Stimulated activated CD8-positive, alpha-beta memory T cell treated with anti-CD3 and anti-CD28 coated beads, Interleukin-4, amount 100 ng/mL, for 4 hours (primary cell): Measurements from ENCODE around the gene BACE2.
"Not testable (repeated sequence)": the region's sequence is repeated elsewhere in the genome, so short reads cannot be mapped to it uniquely, and the experiment has no call there.

Experiments
- DNase-seq, 2 donors: peaks; one replicate each; pipeline ENCODE4 v3.0.0-alpha.2; 2020; ENCODE audit warnings: low read depth in 2 of 2, low spot score in 1 of 2

The BACE2 gene

GRCh38 chr21:41182547-41182946 is 14.6 kb downstream of the BACE2 start:
- no peak for DNase-seq

GRCh38 chr21:41183575-41183974 is 15.6 kb downstream of the BACE2 start:
- DNase-seq = no peak

- no peak for DNase-seq
Observed at GRCh38 chr21:41185802-41186201, 17.8 kb downstream of the BACE2 start.

- no peak for DNase-seq
Observed at GRCh38 chr21:41186755-41187536, 19.0 kb downstream of the BACE2 start.

GRCh38 chr21:41187537-41188025 is 19.6 kb downstream of the BACE2 start:
- DNase-seq = no peak

- no peak for DNase-seq
Observed at GRCh38 chr21:41188486-41189149, 20.7 kb downstream of the BACE2 start.

GRCh38 chr21:41189150-41189745 is 21.3 kb downstream of the BACE2 start:
- no peak for DNase-seq

- DNase-seq = not testable (repeated sequence)
Observed at GRCh38 chr21:41192552-41192951, 24.6 kb downstream of the BACE2 start.

GRCh38 chr21:41195311-41195710 is 27.4 kb downstream of the BACE2 start:
- no peak for DNase-seq

GRCh38 chr21:41196993-41197392 is 29.0 kb downstream of the BACE2 start:
- no peak for DNase-seq

- no peak for DNase-seq
Observed at GRCh38 chr21:41197582-41197981, 29.6 kb downstream of the BACE2 start.

GRCh38 chr21:41198647-41199046 is 30.7 kb downstream of the BACE2 start:
- DNase-seq = not testable (repeated sequence)

- no peak for DNase-seq
Observed at GRCh38 chr21:41199123-41199522, 31.2 kb downstream of the BACE2 start.

GRCh38 chr21:41199588-41199987 is 31.6 kb downstream of the BACE2 start:
- no peak for DNase-seq

GRCh38 chr21:41201385-41201784 is 33.4 kb downstream of the BACE2 start:
- DNase-seq = no peak

- no peak for DNase-seq
Observed at GRCh38 chr21:41204736-41205135, 36.8 kb downstream of the BACE2 start.

GRCh38 chr21:41207401-41208375 is 39.7 kb downstream of the BACE2 start:
- DNase-seq = no peak

GRCh38 chr21:41208376-41208763 is 40.4 kb downstream of the BACE2 start:
- DNase-seq = no peak

GRCh38 chr21:41209016-41209619 is 41.2 kb downstream of the BACE2 start:
- no peak for DNase-seq

GRCh38 chr21:41210426-41211059 is 42.6 kb downstream of the BACE2 start:
- DNase-seq = no peak
